BE2C (cell line): ENCODE data around the gene INPP5A.

ENCODE experiments used
- DNase-seq: peaks from one replicate; pipeline ENCODE4 v3.0.0-alpha.2; 2020
- H3K27me3 ChIP-seq: fragments of 250-450 bp; sonication (Bioruptor Pico); 2 replicates; pipeline ENCODE4 v1.5.1; 2020; ENCODE audit warnings: mild to moderate bottlenecking
- H3K36me3 ChIP-seq: fragments of 250-450 bp; sonication (Bioruptor Pico); 2 replicates; pipeline ENCODE4 v1.5.1; 2020; ENCODE audit warnings: mild to moderate bottlenecking
- H3K4me1 ChIP-seq: fragments of 250-450 bp; sonication (Bioruptor Pico); 2 replicates; pipeline ENCODE4 v1.5.1; 2020
- H3K4me3 ChIP-seq: 2 replicates; pipeline ENCODE4 v1.5.1; 2011; ENCODE audit warnings: low read depth, low read length
- H3K9me3 ChIP-seq: fragments of 250-450 bp; sonication (Bioruptor Pico); 2 replicates; pipeline ENCODE4 v1.5.1; 2020
- CTCF ChIP-seq: IDR thresholded peaks from 2 replicates; pipeline ENCODE4 v1.5.1; 2012; ENCODE audit warnings: mild to moderate bottlenecking, low read depth, low read length

Gene INPP5A

GRCh38 chr10:132618158-132618919 lies 80.8 kb downstream of the INPP5A start:
- Histone ChIP-seq H3K36me3 (no peaks in the 10 kb centered on the region), H3K9me3 (no peaks in the 10 kb centered on the region), H3K27me3 (no peaks in the 10 kb centered on the region), H3K4me3 (no peak overlapping the region), H3K4me1 (no peaks in the 10 kb centered on the region)
- no peak for DNase-seq
- no peak for TF ChIP-seq CTCF

DNA sequence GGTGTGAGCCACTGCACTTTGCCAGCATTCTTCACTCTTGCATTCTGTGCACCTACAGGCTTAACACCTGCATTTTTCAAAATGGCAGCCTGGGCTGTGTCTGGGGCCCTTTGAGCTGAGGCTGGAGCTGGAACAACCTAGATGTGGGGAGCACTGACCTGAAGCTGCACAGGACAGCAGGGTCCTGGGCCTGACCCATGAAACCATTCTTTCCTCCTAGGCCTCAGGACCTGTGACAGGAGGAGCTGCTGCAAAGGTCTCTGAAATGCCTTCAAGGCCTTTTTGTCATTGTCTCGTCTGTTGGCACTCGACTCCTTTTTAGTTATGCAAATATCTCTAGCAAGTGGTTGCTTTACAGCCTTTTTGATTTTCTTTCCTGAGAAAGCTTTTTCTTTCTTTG lies 82.3 kb downstream of the INPP5A start:
- Histone ChIP-seq H3K4me1 (no peaks in the 10 kb centered on the region), H3K27me3 (no peaks in the 10 kb centered on the region), H3K9me3 (no peaks in the 10 kb centered on the region), H3K4me3 (no peak overlapping the region), H3K36me3 (no peaks in the 10 kb centered on the region)
- no peak for DNase-seq
- TF ChIP-seq CTCF: no peak

- Histone ChIP-seq H3K4me3 (no peak overlapping the region), H3K9me3 (no peaks in the 10 kb centered on the region)
- TF ChIP-seq CTCF: no peak
Observed at GRCh38 chr10:132624061-132624846, 86.7 kb downstream of the INPP5A start.

DNA sequence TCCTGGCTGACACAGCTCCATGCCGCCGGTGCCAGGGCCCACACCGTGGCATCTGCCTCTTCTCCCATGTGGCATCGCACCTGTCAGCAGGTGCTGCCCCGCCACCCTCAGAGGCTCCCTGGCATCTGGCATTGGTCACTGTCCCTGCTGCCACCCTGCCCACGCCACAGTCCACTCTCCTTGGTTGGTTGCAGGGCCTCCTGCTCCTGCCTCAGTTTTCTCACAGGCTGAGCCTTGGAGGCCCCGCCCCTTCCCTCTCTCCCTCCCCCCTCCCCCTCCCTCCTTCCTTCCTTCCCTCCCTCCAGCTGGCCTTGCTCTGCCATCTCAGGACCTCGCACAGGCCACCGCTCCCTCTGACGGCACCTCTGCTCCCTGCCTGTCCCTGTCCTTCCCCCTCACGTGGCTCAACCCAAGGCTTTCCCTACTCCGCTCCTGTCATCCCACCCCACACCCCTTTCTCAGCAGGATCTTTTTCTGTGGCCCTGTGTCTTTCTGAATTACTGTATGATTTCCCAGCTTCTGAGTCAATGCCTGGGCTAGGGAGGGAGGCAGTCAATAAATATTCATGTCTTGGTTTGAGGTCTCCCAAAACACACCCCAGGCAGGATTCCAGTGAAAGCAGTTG lies 87.4 kb downstream of the INPP5A start:
- H3K4me3 ChIP-seq: no peak overlapping the region
- peaks cover 4% of the 10 kb centered on the region for H3K4me1 ChIP-seq
- no peak for DNase-seq
- H3K27me3 ChIP-seq: no peaks in the 10 kb centered on the region
- H3K9me3 ChIP-seq: no peaks in the 10 kb centered on the region
- H3K36me3 ChIP-seq: no peaks in the 10 kb centered on the region
- no peak for TF ChIP-seq CTCF

More at GRCh38 chr10:132624061-132624846, 86.7 kb downstream of the INPP5A start:
- H3K36me3 ChIP-seq: no peaks in the 10 kb centered on the region
- no peaks in the 10 kb centered on the region for H3K27me3 ChIP-seq
- no peak for DNase-seq
- peaks cover 4% of the 10 kb centered on the region for H3K4me1 ChIP-seq

DNA sequence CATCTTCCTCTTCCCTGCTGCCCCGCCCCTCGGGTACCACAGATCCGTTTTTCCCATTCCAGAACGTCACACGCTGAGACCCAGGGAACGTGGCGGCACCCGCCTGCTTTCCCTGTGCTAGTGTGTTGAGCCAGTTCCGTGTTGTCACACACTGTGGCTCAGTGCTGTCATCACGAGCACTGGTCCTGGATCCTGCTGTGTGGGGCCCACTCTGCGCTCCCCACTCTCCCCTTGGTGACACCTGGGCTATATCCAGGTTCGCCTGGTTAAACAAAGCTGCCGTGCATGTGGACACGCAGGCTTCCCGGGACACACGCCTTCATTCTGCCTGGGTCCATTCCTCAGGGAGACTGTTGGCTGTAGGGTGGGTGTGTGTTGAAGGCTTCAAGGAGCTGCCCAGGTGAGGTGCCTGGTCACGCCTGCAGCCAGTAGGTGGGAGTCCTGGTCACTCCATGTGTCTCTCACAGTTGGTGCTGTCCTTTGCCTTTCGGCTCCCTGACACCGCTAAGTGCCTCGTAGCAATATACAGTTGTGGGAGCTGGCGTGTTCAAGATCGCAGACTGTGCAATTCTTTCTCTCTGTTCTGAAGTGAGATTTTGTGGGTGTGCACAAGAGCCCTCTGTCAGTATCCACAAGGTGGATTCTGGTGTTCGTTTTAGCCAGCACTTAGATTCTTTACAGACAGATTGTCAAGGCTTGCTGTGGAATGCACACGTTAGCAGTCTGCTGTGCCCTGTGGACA lies 88.6 kb downstream of the INPP5A start:
- TF ChIP-seq CTCF: no peak
- no peak for DNase-seq
- no peaks in the 10 kb centered on the region for H3K27me3 ChIP-seq
- no peak overlapping the region for H3K4me3 ChIP-seq
- H3K4me1 ChIP-seq: peaks cover 4% of the 10 kb centered on the region
- H3K36me3 ChIP-seq: no peaks in the 10 kb centered on the region
- no peaks in the 10 kb centered on the region for H3K9me3 ChIP-seq
